NCI-H2196 treated with DMSO at 0.1 percent for 48 hours (cell line): ENCODE measurements around the gene CADPS2.

ENCODE experiments used
- DNase-seq: peaks from one replicate; lab custom pipeline; 2025; ENCODE audit not compliant: unreplicated experiment; lab: John Stamatoyannopoulos, UW

Gene CADPS2

DNA sequence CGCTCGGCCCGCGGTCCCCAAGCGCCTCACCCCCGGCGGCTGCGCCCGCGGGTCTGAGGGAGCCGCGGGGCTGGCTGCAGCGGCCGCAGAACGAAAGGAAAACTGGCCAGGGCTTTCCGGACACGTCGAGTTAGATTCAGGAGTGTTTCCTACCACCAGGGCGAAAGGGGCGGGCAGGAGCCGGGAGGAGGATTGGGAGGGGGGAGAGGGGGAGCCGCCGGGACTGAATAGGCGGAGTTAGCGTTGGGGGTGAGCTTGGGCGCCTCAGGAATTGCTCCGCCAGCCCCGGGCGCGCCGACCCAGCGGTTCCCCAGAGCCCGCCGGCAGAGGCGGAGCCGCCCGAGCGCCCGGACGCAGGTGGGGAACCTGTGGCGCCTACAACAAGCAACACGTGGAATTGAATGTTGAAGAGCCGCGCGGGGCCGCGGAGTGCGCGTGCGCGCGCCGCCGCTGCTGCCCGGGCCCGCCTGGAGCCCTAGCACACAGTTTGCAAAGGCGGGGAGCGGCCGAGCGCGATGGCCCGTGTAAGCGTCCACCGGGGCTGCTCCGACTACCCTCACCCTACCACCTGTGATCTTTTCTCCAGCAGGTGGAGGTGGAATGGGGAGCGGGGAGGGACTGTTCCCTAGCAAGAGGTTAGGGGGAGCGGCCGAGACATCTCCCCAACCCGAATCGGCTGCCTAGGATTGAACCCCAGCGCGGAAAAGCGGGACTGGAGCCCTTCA is at the start of gene CADPS2:
CADPS2 (minus strand) TSS at position 104 of the 725 bp plus-strand sequence. CDS start 123 bp downstream, outside the sequence.
- DNase-seq, result peak; percentile 91

DNA sequence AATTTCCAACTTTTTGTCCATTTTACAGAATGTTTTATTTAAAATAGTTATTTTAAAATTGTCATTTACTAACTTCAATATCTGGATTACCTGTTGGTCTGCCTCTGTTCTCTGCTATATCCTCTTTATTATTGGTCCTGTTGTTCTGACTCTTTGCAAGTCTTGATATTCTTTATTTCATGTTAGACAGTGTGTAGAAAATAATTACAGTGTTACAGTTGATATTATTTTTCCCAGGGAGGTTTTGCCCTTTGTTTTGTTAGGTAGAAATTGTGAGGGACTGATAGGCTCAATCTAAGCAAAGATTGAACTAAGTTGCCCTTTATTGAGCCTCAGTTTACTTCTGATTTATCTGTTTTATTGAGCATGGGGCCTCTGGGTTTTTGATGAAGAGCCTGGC is 49.4 kb upstream of the CADPS2 start:
- DNase-seq, result no peak

DNA sequence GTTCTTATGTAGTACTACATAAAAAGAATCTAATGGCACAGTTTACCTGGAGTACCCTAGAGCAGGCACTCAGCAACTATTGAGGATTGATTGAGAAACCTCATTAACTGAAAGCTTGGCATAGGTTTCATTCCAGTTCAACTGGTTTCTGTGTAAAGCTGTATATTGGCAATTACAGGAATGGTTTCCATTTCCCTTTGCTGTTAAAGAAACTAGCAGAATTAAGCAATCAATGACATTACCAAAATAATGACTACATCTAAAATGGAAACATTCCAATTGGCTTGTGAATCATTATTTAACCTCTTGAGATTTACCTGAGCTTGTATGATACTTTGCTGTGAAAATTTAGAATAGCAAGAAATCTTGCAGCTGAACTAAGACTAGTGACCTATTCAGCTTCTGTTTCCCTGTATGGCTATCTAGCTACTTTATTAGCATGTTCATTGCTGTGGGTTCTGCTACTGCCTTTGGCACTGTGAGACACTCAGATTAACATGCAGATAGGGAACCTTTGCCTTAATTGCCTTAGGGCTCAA is 33.5 kb upstream of the CADPS2 start:
- DNase-seq, result no peak

DNA sequence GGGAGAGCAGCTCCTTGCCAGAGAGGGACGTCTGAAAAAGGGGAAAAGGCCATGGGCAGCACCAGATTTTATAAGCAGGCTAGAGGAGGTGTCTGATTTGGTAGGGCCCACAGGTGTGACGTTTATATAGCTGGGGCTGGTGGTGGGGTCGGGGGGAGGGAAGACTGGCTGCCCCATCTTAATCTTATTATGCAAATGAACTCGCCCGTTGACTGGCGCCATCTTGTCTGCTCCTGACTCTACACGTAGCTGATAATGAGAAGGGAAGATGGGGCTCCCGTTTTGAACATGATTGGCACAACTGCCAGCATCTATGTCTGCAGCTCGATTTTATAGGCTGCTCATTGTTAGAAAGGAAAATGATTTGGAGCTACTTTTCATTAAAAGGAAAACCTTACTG is 28.6 kb upstream of the CADPS2 start:
- DNase-seq, result no peak

DNA sequence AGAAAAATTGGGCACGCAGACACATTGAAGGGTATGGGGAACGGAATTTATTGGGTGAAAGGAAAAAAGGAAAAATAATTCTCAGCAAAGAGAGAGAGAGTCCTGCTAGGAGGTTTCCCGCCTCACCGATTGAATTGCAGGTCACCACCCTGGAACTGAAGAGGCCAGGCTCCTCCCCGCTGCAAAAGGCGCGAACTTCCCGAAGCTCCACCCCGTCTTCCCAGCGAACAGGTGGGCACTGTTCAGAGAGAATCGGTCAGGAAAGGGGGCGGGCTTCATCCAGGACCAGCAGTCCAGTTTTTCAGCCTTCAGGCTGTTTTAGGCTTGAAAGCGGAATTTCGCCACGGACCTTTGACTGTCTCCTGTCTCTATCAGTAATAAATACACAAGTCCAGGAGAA is 27.3 kb upstream of the CADPS2 start:
- no peak for DNase-seq

DNA sequence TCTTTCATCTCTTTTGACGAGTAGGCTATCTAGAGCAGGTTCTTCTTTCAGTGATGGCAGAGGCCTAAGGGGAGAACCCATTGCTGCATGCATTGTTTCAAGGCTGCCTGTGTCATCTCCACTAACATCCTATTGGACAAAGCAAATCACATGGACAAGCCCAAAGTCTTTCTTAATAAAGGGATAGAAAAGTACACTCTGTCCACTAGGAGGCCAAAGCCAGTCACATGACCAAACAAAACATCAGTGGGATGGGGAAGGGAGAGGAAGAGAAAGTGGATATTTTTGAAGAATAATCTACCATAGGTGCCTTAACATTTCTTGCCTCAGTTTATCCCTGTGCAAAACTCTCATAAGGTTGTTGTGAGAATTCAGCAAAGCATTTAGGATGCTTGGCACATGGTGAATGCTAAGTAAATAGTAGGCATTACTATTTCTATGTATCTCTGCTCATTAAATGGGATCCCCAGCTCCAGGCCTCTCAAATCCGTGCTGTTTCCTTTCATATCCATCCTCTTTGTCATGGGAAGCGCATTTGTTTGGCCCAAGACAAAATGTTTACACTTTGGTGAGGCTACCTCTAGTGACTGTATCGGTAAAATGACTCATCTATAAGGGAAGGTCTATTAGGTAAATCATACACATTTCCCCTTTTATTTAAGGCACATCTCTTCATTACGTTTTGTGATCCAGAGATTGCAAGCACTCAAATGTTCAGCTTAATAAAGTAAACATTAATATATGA is 16.7 kb upstream of the CADPS2 start:
- no peak for DNase-seq

DNA sequence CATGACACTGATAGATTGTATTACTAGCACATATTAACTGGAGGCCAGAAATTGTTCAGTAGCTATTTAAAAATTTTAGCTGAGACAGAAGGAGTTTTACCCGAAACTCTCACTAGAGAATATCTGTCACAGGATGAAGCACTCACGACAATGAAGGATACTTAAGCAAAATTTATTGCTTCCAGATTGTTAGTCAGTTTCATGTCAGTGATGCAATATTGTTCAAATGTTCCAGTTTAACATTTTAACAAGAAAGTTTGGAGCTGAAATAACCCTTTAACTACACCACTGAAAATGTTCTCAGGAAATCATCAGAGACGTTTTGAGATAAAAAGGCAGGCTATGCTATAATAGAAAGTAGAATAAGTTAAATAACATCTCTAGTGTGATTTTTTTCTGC is 15.0 kb upstream of the CADPS2 start:
- no peak for DNase-seq

DNA sequence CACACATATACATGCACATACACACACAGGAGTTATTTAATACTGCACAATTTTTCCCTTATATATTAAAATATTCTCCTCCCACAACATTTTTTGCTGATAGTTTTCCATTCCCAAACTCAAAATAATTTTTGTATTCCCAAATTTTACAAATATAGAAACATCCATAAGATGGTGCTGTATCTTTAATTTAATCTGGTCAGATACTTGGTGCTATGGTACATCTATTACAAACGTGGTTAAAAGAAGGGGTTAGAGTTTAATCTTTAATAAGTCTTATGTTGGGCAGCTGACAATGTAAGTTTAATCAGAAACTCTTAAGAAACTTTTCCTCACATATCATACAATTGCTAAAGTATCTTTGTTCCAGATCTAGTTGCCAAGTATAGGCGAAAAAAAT is 10.2 kb upstream of the CADPS2 start:
- DNase-seq, result no peak

DNA sequence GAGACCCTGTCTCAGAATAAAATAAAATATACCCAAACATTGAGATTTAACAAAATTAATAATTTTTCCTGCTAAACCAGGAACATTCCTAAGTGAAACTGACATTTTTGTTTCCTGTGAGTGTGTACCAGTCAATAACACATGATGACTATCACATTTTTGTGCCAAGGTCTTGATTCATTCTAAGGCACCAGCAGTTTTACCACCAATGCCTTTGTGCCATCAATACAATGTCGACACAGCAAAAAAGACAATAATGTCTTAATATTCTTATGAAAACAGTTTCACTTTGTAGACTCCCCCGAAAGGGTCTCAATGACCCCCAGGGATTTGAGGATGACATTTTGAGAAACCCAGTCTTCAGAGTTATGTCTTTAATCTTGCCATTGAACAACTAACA is 7.2 kb upstream of the CADPS2 start:
- no peak for DNase-seq

DNA sequence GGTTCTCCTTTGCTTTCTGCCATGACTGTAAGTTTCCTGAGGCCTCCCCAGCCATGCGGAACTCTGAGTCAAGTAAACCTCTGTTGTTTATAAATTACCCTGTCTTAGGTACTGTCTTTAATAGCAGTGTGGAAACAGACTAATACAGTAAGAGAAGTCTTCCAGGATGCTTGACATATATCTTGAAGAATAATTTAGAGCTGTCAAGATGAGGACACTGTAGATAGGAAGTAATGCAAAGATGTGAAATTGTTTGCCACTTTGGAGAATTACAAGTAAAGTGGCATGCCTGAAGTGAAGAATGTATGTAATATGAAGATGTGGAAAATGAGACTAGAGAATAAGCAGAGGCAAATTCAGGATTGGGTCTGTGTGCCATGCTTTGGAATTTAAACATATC is 2.9 kb upstream of the CADPS2 start:
- DNase-seq, result no peak

DNA sequence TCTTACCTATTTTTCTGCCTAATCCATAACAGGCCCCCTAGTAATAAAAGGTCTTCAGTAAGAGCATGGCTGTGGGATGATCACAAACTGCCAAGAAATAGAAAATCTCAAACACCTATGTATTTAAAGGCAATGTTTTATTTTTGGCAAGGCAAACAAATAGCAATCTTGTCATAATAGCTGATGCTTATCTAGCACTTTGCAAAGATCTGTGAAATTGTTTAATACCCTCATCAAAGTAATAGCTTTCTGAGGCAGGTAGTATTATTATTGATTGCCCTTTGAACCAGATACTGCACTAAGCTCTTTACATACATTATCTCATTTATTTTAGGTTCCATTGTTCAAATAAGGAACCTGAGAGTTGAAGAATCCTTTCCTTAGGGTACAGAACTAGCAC is 1.6 kb upstream of the CADPS2 start:
- no peak for DNase-seq

DNA sequence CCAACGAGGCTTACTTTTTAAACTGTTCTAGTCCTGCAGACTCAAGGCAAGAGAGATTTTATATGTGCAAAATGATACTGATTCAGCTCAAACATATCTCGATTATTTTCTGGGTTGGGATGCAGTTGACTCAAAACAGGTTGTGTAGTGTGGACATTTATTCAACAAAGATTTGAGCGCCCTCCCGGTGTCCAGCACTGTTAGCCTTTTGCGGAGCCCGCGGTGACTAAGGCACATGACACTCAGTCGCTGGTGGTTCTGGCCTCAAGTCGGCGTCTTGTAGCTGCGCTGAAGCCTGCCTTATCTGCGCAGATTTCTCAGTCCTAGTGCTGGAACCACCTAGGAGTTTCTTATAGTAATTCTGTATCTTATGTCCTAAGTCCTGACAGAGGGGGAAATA is 938 bp upstream of the CADPS2 start:
- DNase-seq, result peak; percentile 40

DNA sequence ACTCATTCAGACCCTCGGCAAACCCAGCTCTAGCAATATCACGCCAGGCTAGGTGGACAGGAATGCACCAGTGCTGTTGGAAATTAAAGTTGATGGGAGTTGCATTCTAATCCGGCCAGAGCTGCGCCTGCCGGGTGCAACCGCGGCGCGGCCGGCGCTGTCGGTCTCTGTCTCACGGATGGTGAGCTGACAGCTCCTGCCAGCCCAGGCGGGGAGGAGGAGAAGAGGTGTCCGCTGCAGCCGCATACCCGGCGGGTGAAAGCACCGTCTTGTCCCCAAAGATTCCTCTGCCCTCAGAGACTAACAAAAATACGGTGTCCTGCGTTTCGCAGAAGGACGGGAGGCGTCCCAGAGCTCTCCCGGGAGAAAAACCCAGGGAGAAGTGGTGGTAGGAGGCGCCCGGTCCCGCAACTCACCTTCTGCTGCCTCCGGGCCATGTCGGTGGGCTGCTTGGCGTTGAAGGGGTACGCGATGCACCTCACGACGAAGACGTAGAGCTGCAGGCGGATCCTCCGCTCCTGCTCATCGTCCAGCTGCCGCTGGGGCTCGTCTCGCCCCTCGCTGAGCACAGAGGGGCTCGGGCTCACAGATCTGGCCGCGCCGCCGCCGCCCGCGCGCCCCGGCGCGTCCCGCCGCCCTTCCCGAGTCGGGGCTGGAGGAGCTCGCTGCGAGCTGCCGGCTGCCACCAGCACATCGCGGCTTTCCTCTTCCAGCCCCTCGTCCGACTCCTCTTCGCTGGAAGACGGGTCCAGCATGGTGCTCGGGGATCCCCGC is 490 bp downstream of the CADPS2 start:
- DNase-seq, result no peak

DNA sequence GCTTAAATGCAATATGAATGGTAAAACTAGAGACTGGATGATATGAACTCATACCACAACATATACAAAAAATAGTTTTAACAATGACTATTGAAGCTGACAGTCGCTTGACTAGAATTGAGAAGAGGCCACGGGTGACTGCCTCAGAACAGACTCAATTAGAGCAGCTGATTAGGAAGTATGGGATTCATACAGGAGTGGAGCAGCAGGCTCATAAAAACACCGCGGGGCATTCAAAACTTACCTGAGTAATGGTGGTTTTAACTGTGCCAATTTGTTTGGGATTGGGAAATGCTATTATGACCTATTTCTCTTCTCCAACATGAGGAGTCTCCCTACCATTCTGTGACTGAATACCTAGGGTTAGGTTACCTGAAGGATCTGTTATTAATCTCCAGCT is 2.1 kb downstream of the CADPS2 start:
- DNase-seq, result peak; percentile 59

DNA sequence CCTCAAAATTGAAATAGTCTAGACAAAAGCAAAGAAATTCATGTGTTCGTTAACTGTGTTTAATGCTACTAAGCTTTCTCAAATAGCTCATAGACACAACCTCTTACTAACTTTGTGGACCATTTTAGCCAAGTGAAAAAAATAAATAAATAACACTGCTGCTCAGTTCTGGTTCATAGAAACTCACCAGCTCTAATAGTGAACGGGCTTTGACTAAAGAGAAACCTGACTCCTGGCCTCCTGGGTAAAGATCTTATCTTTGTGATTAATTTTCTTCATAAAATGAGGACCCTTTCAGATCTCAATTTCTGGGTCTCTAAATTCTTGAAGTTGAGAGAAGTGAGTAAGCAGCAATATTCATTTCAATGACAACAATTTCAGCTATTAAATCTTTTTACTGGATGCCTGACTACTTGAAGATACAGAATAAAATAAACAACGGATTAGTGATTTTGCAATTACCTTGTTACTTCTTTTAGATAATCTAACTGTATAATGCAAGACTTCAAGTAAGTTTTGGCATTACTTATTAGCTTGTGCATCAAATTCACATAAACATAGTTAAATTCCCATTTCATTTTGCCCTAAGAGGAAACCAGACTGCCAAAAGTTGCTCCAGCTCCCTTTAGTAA is 3.1 kb downstream of the CADPS2 start:
- peak; percentile 53 for DNase-seq

DNA sequence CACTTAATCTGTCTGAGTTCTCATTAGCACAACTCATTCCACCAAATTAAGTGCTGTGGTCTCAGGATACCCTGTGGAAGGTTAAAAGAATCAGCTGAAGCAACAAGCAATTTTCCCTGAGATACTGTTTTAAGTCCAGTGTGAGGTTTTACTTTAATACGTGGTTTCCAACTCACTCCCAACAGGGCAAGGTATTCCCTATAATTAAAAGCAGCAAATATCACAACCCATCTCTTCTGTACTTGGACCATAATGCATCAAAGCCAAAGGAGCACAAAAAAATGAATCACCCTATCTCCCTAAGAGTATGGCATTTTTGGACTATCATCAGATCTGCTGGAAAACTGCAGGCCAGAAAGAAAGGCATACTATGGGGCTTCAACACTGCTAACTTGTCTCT is 4.9 kb downstream of the CADPS2 start:
- no peak for DNase-seq

DNA sequence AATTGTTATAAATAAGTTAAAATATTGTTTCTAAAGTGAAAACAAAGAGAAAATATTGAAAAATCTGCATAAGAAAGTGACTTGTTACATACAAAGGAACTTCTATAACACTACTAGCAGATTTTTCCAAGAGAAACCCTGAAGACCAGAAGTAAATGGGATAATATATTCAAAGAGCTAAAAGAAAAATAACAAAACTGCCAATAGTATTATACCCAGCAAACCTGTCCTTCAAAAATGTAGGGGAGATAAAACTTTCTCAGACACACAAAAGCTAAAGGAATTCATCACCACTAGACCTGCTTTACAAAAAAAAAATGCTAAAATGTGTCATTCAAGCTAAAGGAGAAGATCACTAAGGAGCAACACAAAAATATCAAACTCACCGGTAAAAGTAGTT is 17.0 kb downstream of the CADPS2 start:
- no peak for DNase-seq

DNA sequence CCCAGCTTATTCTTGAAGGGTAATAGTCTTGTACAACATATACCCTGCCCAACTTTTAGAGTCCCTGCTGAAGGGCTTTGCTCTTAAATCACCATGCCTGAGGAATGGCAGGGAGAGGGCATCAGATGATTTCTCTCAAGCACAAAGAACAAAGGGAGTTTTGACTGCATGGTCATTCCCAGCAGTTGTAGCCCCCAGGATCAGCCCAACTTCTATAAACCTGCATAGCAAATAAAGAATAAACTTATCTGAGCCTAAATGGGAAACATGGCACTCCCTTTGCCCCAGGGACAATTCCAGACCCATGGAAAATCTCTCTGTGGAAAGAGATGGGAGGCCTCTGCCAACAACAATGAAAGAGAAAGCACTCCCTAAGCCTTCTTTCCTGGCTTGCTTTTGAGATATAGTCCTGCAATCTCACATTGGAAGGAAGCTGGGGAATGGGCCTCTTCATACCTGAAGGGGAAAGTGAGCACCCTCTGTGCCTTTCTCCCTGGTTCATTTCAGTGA is 18.7 kb downstream of the CADPS2 start:
- no peak for DNase-seq

DNA sequence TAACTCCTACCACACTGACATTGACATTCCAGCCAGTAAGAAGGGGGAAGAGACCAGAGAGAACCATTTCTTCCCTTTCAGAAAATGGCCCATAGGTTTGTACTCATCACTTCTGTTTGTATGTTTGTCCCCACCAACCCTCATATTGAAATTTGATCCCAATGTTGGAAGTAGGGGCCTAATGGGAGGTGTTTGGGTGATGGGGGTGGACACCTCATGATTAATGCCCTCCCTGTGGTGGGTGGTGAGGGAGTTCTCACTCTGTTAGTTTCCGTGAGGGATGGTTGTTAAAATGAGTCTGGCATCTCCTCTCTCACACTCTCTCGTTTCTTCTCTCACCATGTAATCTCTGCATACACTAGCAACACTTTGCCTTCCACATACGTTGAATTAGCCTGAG is 21.4 kb downstream of the CADPS2 start:
- DNase-seq, result no peak

DNA sequence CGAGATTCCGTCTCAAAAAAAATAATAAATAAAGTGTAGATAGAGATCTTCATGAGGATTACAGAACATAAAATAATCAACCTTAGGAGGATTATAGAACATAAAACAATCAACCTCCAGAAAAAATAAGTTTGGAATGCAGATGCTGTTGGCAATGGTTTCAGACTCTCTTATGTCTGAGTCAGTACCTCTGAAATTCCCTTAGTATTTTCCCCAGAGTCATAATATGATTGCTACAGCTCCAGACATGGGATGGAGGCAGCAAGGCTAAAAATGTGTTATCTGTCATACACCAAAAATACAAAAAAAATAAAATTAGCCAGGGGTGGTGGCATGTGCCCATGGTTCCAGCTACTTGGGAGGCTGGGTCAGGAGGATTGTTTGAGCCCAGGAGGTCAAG is 22.2 kb downstream of the CADPS2 start:
- DNase-seq, result no peak

DNA sequence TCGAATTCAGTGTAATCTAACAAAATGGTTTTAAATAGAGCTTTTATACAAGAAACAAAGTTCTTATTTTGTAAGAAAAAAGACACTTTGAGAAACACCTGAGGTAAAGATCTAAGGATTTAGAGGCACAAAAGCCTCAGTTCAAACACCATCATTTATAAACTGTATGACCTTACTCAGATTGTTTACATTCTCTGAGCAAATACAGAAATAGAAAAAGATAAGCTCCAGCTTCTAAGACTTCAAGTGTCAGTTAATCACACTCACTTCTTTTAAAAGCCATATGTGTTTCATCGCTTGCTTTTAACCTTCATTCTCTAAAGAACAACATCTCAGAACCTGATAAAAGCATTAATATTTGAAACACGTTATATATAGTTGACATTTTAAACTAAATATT is 27.9 kb downstream of the CADPS2 start:
- DNase-seq, result no peak
